SU-DHL-6 (cell line): ENCODE data around the gene TENT5C.

ENCODE experiments used
- H2AFZ ChIP-seq: fragments of 200-600 bp; sonication (generic); 2 replicates; pipeline ENCODE4 v1.6.1; 2014; ENCODE audit warnings: low read depth, mild to moderate bottlenecking, moderate library complexity, mixed read lengths, antibody characterized with exemption, low read length; ENCODE audit not compliant: severe bottlenecking
- H3F3A ChIP-seq: fragments of 200-600 bp; shearing (Covaris generic); 2 replicates; pipeline ENCODE4 v1.6.0; 2016; ENCODE audit warnings: antibody characterized with exemption, mild to moderate bottlenecking; ENCODE audit not compliant: insufficient read depth
- H3K27ac ChIP-seq: fragments of 200-600 bp; sonication (generic); 2 replicates; pipeline ENCODE4 v1.5.1; 2016; ENCODE audit warnings: low read depth, mild to moderate bottlenecking, low read length, moderate library complexity, mixed read lengths
- H3K27me3 ChIP-seq: fragments of 200-600 bp; sonication (generic), shearing (Covaris generic); 2 replicates; pipeline ENCODE4 v1.6.0; 2014; ENCODE audit warnings: mild to moderate bottlenecking, low read length
- H3K36me3 ChIP-seq: fragments of 200-600 bp; sonication (generic); 2 replicates; pipeline ENCODE4 v1.6.1; 2014; ENCODE audit warnings: mild to moderate bottlenecking, low read length, mixed read lengths
- H3K4me2 ChIP-seq: fragments of 300-600, 200-600 bp; shearing (Covaris generic), sonication (generic); 2 replicates; pipeline ENCODE4 v1.6.0; 2014; ENCODE audit warnings: low read length, low read depth, mild to moderate bottlenecking; ENCODE audit not compliant: poor library complexity, severe bottlenecking
- H3K4me3 ChIP-seq: fragments of 200-600 bp; sonication (generic); 2 replicates; pipeline ENCODE4 v1.5.1; 2014; ENCODE audit warnings: antibody characterized with exemption, low read length, mild to moderate bottlenecking, mixed read lengths; ENCODE audit not compliant: insufficient read depth, poor library complexity, severe bottlenecking
- H3K79me2 ChIP-seq: fragments of 200-600 bp; sonication (generic); 2 replicates; pipeline ENCODE4 v1.6.1; 2014; ENCODE audit warnings: mild to moderate bottlenecking, low read length, moderate library complexity; ENCODE audit not compliant: insufficient read depth
- H3K9ac ChIP-seq: fragments of 200-600 bp; sonication (generic); 2 replicates; pipeline ENCODE4 v1.7.0; 2014; ENCODE audit warnings: mild to moderate bottlenecking, low read length
- H3K9me2 ChIP-seq: fragments of 200-600 bp; sonication (generic); replicated peaks from 2 replicates; pipeline ENCODE4 v1.6.1; 2014; ENCODE audit warnings: low read length; ENCODE audit not compliant: insufficient read depth
- H3K9me3 ChIP-seq: fragments of 200-600 bp; sonication (generic); 2 replicates; pipeline ENCODE4 v1.6.1; 2014; ENCODE audit warnings: low read length, mixed read lengths; ENCODE audit not compliant: insufficient read depth
- H4K20me1 ChIP-seq: fragments of 200-600 bp; sonication (generic); 2 replicates; pipeline ENCODE4 v1.6.1; 2014; ENCODE audit warnings: low read depth, mild to moderate bottlenecking, antibody characterized with exemption, low read length, moderate library complexity, mixed read lengths
- EZH2phosphoT487 ChIP-seq: fragments of 200-600 bp; sonication (generic), shearing (Covaris generic); conservative IDR thresholded peaks from 2 replicates; pipeline ENCODE4 v1.6.1; 2018; ENCODE audit warnings: mild to moderate bottlenecking, antibody characterized with exemption, low read length, moderate library complexity, mixed read lengths
- TF ChIP-seq, protein P1 (sequence below): fragments of 200-600 bp; sonication (generic); IDR thresholded peaks from one replicate; pipeline ENCODE4 v1.5.1; 2017; ENCODE audit warnings: antibody characterized with exemption, mild to moderate bottlenecking, low read length, moderate library complexity; ENCODE audit not compliant: insufficient read depth, poor library complexity, severe bottlenecking

TENT5C gene

DNA sequence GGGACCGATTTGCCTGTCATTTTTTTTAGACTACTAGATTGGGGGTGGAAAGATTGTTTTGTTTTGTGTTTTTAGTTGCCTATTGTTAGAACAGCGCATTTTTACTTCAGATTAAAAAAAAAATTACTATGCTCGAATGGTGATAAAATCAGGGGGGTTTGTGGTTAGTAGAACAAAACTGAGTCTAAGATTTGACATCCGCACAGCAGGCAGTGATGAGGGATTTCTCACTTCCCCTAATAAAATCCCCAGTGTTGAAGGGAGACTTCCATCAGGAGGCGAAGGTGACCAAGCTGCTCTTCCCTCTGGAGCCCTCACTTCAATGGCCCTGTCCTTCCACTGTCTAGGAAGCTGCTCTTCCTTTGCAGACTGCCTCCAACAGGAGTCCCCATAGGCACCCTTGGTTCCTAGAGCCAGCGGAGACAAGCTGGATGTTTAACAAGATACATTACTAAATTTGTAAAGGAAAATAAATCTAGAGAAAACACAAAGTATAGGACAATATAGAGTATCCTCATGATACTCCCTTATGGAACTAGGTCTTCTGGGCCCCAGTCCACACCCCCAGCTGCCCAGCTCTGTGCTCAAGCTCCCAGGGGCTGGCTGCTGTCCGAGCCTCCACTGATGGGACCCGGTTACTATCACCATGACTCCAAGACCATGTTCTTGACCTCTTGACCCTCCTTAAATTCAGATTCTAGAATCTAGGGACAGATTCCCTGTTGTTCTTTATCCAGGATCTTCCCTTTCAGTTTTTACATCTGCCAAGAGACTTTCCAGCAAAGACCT lies 31.0 kb downstream of the TENT5C start:
- H3K9me3 ChIP-seq = no peaks in the 10 kb centered on the region
- TF ChIP-seq EZH2phosphoT487 = no peak
- TF ChIP-seq, protein P1, sequence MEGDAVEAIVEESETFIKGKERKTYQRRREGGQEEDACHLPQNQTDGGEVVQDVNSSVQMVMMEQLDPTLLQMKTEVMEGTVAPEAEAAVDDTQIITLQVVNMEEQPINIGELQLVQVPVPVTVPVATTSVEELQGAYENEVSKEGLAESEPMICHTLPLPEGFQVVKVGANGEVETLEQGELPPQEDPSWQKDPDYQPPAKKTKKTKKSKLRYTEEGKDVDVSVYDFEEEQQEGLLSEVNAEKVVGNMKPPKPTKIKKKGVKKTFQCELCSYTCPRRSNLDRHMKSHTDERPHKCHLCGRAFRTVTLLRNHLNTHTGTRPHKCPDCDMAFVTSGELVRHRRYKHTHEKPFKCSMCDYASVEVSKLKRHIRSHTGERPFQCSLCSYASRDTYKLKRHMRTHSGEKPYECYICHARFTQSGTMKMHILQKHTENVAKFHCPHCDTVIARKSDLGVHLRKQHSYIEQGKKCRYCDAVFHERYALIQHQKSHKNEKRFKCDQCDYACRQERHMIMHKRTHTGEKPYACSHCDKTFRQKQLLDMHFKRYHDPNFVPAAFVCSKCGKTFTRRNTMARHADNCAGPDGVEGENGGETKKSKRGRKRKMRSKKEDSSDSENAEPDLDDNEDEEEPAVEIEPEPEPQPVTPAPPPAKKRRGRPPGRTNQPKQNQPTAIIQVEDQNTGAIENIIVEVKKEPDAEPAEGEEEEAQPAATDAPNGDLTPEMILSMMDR = no peak
- no peaks in the 10 kb centered on the region for H3K27me3 ChIP-seq
- H3F3A ChIP-seq = no peaks in the 10 kb centered on the region
- H2AFZ ChIP-seq = no peak overlapping the region
- H3K9ac ChIP-seq = no peak overlapping the region
- H3K36me3 ChIP-seq = no peaks in the 10 kb centered on the region
- H3K79me2 ChIP-seq = no peaks in the 10 kb centered on the region
- no peaks in the 10 kb centered on the region for H3K9me2 ChIP-seq
- H3K27ac ChIP-seq = no peak overlapping the region
- no peaks in the 10 kb centered on the region for H4K20me1 ChIP-seq
- H3K4me2 ChIP-seq = no peak overlapping the region
- H3K4me3 ChIP-seq = no peak overlapping the region

DNA sequence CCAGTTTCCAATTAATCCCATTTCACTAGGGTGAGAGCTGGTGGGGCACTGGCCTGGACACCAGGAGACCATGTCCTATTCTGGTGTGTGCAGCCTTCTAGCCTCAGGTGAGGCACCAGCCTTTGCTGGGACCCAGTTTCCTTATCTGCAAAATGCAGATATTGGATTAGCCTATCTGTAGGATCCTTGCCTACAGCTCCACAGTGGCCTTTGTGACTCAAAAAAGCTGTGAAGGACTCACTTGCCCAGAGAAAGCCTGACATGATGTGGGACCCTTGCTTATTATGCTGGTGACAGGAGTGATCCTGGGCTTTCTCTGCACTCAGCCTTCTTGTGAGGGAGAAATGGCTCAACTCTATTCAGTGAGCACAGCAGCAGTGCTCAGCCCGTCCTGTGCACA lies 32.3 kb downstream of the TENT5C start:
- no peak overlapping the region for H3K27ac ChIP-seq
- no peaks in the 10 kb centered on the region for H3K9me2 ChIP-seq
- no peaks in the 10 kb centered on the region for H3K27me3 ChIP-seq
- H3K79me2 ChIP-seq = no peaks in the 10 kb centered on the region
- no peaks in the 10 kb centered on the region for H4K20me1 ChIP-seq
- H3K4me2 ChIP-seq = no peak overlapping the region
- no peaks in the 10 kb centered on the region for H3F3A ChIP-seq
- TF ChIP-seq, protein P1 = no peak
- TF ChIP-seq EZH2phosphoT487 = no peak
- no peak overlapping the region for H2AFZ ChIP-seq
- no peaks in the 10 kb centered on the region for H3K9me3 ChIP-seq
- no peaks in the 10 kb centered on the region for H3K36me3 ChIP-seq
- no peak overlapping the region for H3K9ac ChIP-seq
- no peak overlapping the region for H3K4me3 ChIP-seq

DNA sequence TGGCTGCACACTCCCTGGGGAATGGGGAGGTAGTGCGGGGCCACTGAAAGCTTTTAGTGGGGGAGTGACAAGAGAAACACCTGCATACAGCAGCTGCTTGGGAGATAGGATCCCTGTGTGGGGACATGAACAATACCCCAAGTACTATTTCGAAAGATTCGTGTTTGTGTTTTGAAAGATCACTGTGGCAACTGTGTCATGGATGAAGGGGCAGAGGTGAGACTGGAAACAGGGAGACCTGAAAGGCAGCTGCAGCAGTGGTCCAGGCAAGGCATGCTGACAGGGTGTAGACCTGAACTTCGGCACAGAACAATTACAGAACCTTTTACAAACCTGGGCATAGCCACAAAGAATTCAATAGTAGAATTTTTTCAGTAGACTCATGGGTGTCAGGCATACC lies 32.9 kb downstream of the TENT5C start:
- Histone ChIP-seq H4K20me1 (no peaks in the 10 kb centered on the region), H3K9me2 (no peaks in the 10 kb centered on the region), H3K4me2 (no peak overlapping the region), H3K4me3 (no peak overlapping the region), H3K27ac (no peak overlapping the region), H3K36me3 (no peaks in the 10 kb centered on the region), H3K79me2 (no peaks in the 10 kb centered on the region), H3F3A (no peaks in the 10 kb centered on the region), H3K27me3 (no peaks in the 10 kb centered on the region), H3K9ac (no peak overlapping the region), H2AFZ (no peak overlapping the region), H3K9me3 (no peaks in the 10 kb centered on the region)
- TF ChIP-seq, protein P1 = no peak
- TF ChIP-seq EZH2phosphoT487 = no peak
